Mesodermal cell (in vitro differentiated cells): ENCODE measurements around the gene LIPE.

Experiments
- H3K27ac ChIP-seq: 2 replicates; pipeline ENCODE4 v1.7.0; 2013; ENCODE audit warnings: mild to moderate bottlenecking, low read depth, low read length, moderate library complexity; ENCODE audit not compliant: severe bottlenecking
- H3K36me3 ChIP-seq: 2 replicates; pipeline ENCODE4 v1.7.1; 2013; ENCODE audit warnings: mild to moderate bottlenecking, low read length, moderate library complexity; ENCODE audit not compliant: control insufficient read depth, insufficient read depth
- H3K4me1 ChIP-seq: one replicate; pipeline ENCODE4 v1.7.1; 2013; ENCODE audit warnings: mild to moderate bottlenecking, low read length; ENCODE audit not compliant: insufficient read depth, control insufficient read depth, poor library complexity, severe bottlenecking
- H3K4me3 ChIP-seq: 2 replicates; pipeline ENCODE4 v1.7.0; 2013; ENCODE audit warnings: low read length, control low read depth, mild to moderate bottlenecking; ENCODE audit not compliant: insufficient read depth, poor library complexity, severe bottlenecking; ENCODE audit errors: extremely low read depth
- H3K9me3 ChIP-seq: 2 replicates; pipeline ENCODE4 v1.7.1; 2013; ENCODE audit warnings: mild to moderate bottlenecking, low read length, moderate library complexity; ENCODE audit not compliant: control insufficient read depth
- whole genome bisulfite sequencing, 2 experiments: methylation state at CpG; one replicate each; pipeline ENCODE4 v1.1.5; 2013; ENCODE audit warnings: missing lambda C conversion rate in 2 of 2; ENCODE audit not compliant: insufficient coverage in 2 of 2; 5-methylcytosine and 5-hydroxymethylcytosine counted together

LIPE gene

GRCh38 chr19:42443944-42444398 is 16.8 kb upstream of the LIPE start:
- Histone ChIP-seq H3K4me3 (no peak overlapping the region), H3K9me3 (no peaks in the 10 kb centered on the region), H3K27ac (no peak overlapping the region), H3K4me1 (no peaks in the 10 kb centered on the region), H3K36me3 (no peaks in the 10 kb centered on the region)
- WGBS, 2 experiments = 77 to 89% methylated on average over 3 of the region's 4 CpGs

GRCh38 chr19:42442833-42443232 is 15.6 kb upstream of the LIPE start, which contains the start of gene CXCL17:
Gene CXCL17 (minus strand): TSS chr19:42442946. CDS start chr19:42442832, 114 bp downstream.
- WGBS, 2 experiments = 94% methylated on average over 7 of the region's 7 CpGs
- no peaks in the 10 kb centered on the region for H3K4me1 ChIP-seq
- no peaks in the 10 kb centered on the region for H3K36me3 ChIP-seq
- H3K4me3 ChIP-seq = no peak within 1 kb of the TSS
- no peak within 1 kb of the TSS for H3K27ac ChIP-seq
- no peaks in the 10 kb centered on the region for H3K9me3 ChIP-seq

- WGBS, 2 experiments = 92 to 96% methylated on average over 2 of the region's 2 CpGs
- Histone ChIP-seq H3K27ac (no peak overlapping the region), H3K36me3 (no peaks in the 10 kb centered on the region), H3K4me1 (no peaks in the 10 kb centered on the region), H3K9me3 (no peaks in the 10 kb centered on the region), H3K4me3 (no peak overlapping the region)
Measured at GRCh38 chr19:42441049-42441445, 13.9 kb upstream of the LIPE start.

GRCh38 chr19:42440357-42441048 is 13.3 kb upstream of the LIPE start:
- 22 to 33% methylated on average over 8 to 11 of the region's 16 CpGs for WGBS, 2 experiments

GRCh38 chr19:42436006-42436405 is 8.8 kb upstream of the LIPE start:
- H3K4me1 ChIP-seq = no peaks in the 10 kb centered on the region
- H3K9me3 ChIP-seq = no peaks in the 10 kb centered on the region
- H3K36me3 ChIP-seq = no peaks in the 10 kb centered on the region
- no peak overlapping the region for H3K4me3 ChIP-seq
- no peak overlapping the region for H3K27ac ChIP-seq
- 80% methylated on average over 2 of the region's 3 CpGs; no CpG with 5 or more reads in 1 of the 2 experiments for WGBS, 2 experiments

More at GRCh38 chr19:42440357-42441048, 13.3 kb upstream of the LIPE start:
- Histone ChIP-seq H3K9me3 (no peaks in the 10 kb centered on the region), H3K4me1 (no peaks in the 10 kb centered on the region), H3K4me3 (no peak overlapping the region), H3K36me3 (no peaks in the 10 kb centered on the region), H3K27ac (no peak overlapping the region)

- no peaks in the 10 kb centered on the region for H3K9me3 ChIP-seq
- no peak overlapping the region for H3K27ac ChIP-seq
- H3K4me3 ChIP-seq = no peak overlapping the region
- no peaks in the 10 kb centered on the region for H3K36me3 ChIP-seq
- no peaks in the 10 kb centered on the region for H3K4me1 ChIP-seq
- WGBS, 2 experiments = 96 to 98% methylated on average over 5 of the region's 6 CpGs
Measured at GRCh38 chr19:42435316-42435715, 8.1 kb upstream of the LIPE start.

GRCh38 chr19:42433503-42434260 is 6.5 kb upstream of the LIPE start:
- Histone ChIP-seq H3K36me3 (no peaks in the 10 kb centered on the region), H3K27ac (peak overlapping the region; percentile 54), H3K9me3 (no peaks in the 10 kb centered on the region), H3K4me3 (no peak overlapping the region), H3K4me1 (no peaks in the 10 kb centered on the region)
- WGBS, 2 experiments = 21 to 30% methylated on average over 7 to 8 of the region's 9 CpGs

GRCh38 chr19:42431486-42431885 is 4.3 kb upstream of the LIPE start:
- WGBS, 2 experiments = no CpG with 5 or more reads among the region's 1 CpG
- no peaks in the 10 kb centered on the region for H3K9me3 ChIP-seq
- no peak overlapping the region for H3K4me3 ChIP-seq
- H3K4me1 ChIP-seq = no peaks in the 10 kb centered on the region
- H3K36me3 ChIP-seq = no peaks in the 10 kb centered on the region
- no peak overlapping the region for H3K27ac ChIP-seq

- H3K9me3 ChIP-seq = no peaks in the 10 kb centered on the region
- H3K36me3 ChIP-seq = no peaks in the 10 kb centered on the region
- no peak overlapping the region for H3K4me3 ChIP-seq
- no peak overlapping the region for H3K27ac ChIP-seq
- no peaks in the 10 kb centered on the region for H3K4me1 ChIP-seq
- 100% methylated on average over 2 of the region's 3 CpGs for WGBS, 2 experiments
Measured at GRCh38 chr19:42428676-42429075, 1.5 kb upstream of the LIPE start.

- peaks cover 2% of the 10 kb centered on the region for H3K4me1 ChIP-seq
- no peaks in the 10 kb centered on the region for H3K36me3 ChIP-seq
- no peak overlapping the region for H3K27ac ChIP-seq
- WGBS, 2 experiments = 88 to 97% methylated on average over 3 of the region's 3 CpGs
- H3K4me3 ChIP-seq = no peak overlapping the region
- H3K9me3 ChIP-seq = no peaks in the 10 kb centered on the region
Measured at GRCh38 chr19:42426643-42427042, 545 bp downstream of the LIPE start.

GRCh38 chr19:42424712-42425131 is 2.5 kb downstream of the LIPE start:
- 47 to 51% methylated on average over 12 of the region's 13 CpGs for WGBS, 2 experiments
- H3K4me1 ChIP-seq = peaks cover 2% of the 10 kb centered on the region
- H3K4me3 ChIP-seq = no peak overlapping the region
- H3K27ac ChIP-seq = no peak overlapping the region
- no peaks in the 10 kb centered on the region for H3K36me3 ChIP-seq
- no peaks in the 10 kb centered on the region for H3K9me3 ChIP-seq
